ENCODE measurements around the gene NXT2. TPM values are rescaled to one million over a fixed set of nuclear protein-coding genes. Genes with fewer than 3 reads are reported as not detected.
"Not testable (repeated sequence)": the region's sequence is repeated elsewhere in the genome, so short reads cannot be mapped to it uniquely, and the experiment has no call there.

Gene NXT2
- total RNA-seq, 2 experiments from 2014 or later = 4.0 to 4.1 TPM

GRCh38 chrX:109537324-109537665 lies 651 bp downstream of the NXT2 start:
- POLR2A ChIA-PET = interaction anchor here (0.9 to 1.4 kb wide), 3 partner anchors 24 to 197 kb away, joined by 3 to 5 read pairs (median 5); partner anchors contain the start of gene ACSL4
- CTCF ChIA-PET = interaction anchor here (0.6 to 1.0 kb wide), 2 partner anchors 609 to 611 kb away, joined by 3 read pairs; no protein-coding TSS in a partner anchor
- ATAC-seq (ENCODE audit: poor library complexity) = no peak

DNA sequence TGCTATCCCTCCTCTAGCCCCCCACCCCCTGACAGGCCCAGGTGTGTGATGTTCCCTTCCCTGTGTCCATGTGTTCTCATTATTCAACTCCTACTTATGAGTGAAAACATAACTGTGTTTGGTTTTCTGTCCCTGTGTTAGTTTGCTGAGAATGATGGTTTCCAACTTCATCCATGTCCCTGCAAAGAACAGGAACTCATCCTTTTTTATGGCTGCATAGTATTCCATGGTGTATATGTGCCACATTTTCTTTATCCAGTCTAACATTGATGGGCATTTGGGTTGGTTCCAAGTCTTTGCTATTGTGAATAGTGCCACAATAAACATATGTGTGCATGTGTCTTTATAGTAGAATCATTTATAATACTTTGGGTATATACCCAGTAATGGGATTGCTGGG lies 2.4 kb downstream of the NXT2 start:
- DNase-seq; H3K27ac ChIP-seq (ENCODE audit: low read depth in 1 of 2, low read length in 2 of 2); H3K4me3 ChIP-seq (ENCODE audit: low read length); H3K9me3 Mint-ChIP-seq; H3K36me3 ChIP-seq (ENCODE audit: insufficient read depth, low read length); H3K9me3 ChIP-seq (ENCODE audit: control insufficient read depth in 1 of 2, insufficient read depth in 1 of 2, low read length in 2 of 2); CTCF ChIA-PET; H3K27me3 ChIP-seq (ENCODE audit: control insufficient read depth in 1 of 2, insufficient read depth in 2 of 2, low read length in 2 of 2); H3K27ac Mint-ChIP-seq; H3K4me1 ChIP-seq (ENCODE audit: insufficient read depth, low read length); POLR2A ChIA-PET; H3K27me3 Mint-ChIP-seq; ATAC-seq (ENCODE audit: poor library complexity): not testable (repeated sequence)
- peaks cover 13% of the 10 kb centered on the region for H3K36me3 Mint-ChIP-seq (ENCODE audit: low read depth)
- intact Hi-C loops (cut with DNase I, micrococcal nuclease) = loop anchor here in 1 of 2 experiments (5.0 to 10.0 kb wide), 4 partner anchors 193 to 1447 kb away; partner anchors contain the start of genes ACSL4, AMMECR1, ATG4A and PSMD10
- peak overlapping the region; percentile 23 for H3K4me3 Mint-ChIP-seq
- peaks cover 13% of the 10 kb centered on the region for H3K4me1 Mint-ChIP-seq (ENCODE audit: low read depth)

More at GRCh38 chrX:109537324-109537665, 651 bp downstream of the NXT2 start:
- DNase-seq = peak in 2 of 14 experiments; percentile 4 to 30
- Mint-ChIP-seq H3K36me3 (ENCODE audit: low read depth) (peaks cover 5% of the 10 kb centered on the region), H3K4me3 (peak overlapping the region; percentile 84), H3K27me3 (peaks cover 20% of the 10 kb centered on the region), H3K27ac (peak overlapping the region; percentile 88), H3K4me1 (ENCODE audit: low read depth) (peaks cover 13% of the 10 kb centered on the region), H3K9me3 (no peaks in the 10 kb centered on the region)
- H3K27me3 ChIP-seq (ENCODE audit: control insufficient read depth in 1 of 2, insufficient read depth in 2 of 2, low read length in 2 of 2) = peaks cover 2 to 3% of the 10 kb centered on the region in 2 experiments
- no peak for TF ChIP-seq CTCF (IDR thresholded peaks at IDR 0.05)
- H3K4me1 ChIP-seq (ENCODE audit: insufficient read depth, low read length) = peaks cover 2% of the 10 kb centered on the region
- intact Hi-C loops (cut with DNase I, micrococcal nuclease) = loop anchor here in 1 of 2 experiments (5.0 to 10.0 kb wide), 4 partner anchors 195 to 1445 kb away; partner anchors contain the start of genes ACSL4, AMMECR1, ATG4A and PSMD10
- peak overlapping the region; percentile 81 to 92 for H3K27ac ChIP-seq (ENCODE audit: low read depth in 1 of 2, low read length in 2 of 2)
- no peaks in the 10 kb centered on the region for H3K9me3 ChIP-seq (ENCODE audit: control insufficient read depth in 1 of 2, insufficient read depth in 1 of 2, low read length in 2 of 2)
- H3K4me3 ChIP-seq (ENCODE audit: low read length) = peak overlapping the region; percentile 79
- H3K36me3 ChIP-seq (ENCODE audit: insufficient read depth, low read length) = no peaks in the 10 kb centered on the region

- H3K27ac Mint-ChIP-seq = no peak overlapping the region
- no peaks in the 10 kb centered on the region for H3K4me1 Mint-ChIP-seq (ENCODE audit: low read depth)
- peaks cover 6% of the 10 kb centered on the region for H3K27me3 Mint-ChIP-seq
- Histone ChIP-seq H3K27me3 (ENCODE audit: control insufficient read depth in 1 of 2, insufficient read depth in 2 of 2, low read length in 2 of 2) (no peaks in the 10 kb centered on the region), H3K4me1 (ENCODE audit: insufficient read depth, low read length) (no peaks in the 10 kb centered on the region), H3K4me3 (ENCODE audit: low read length) (no peak overlapping the region), H3K36me3 (ENCODE audit: insufficient read depth, low read length) (no peaks in the 10 kb centered on the region), H3K9me3 (ENCODE audit: control insufficient read depth in 1 of 2, insufficient read depth in 1 of 2, low read length in 2 of 2) (no peaks in the 10 kb centered on the region), H3K27ac (ENCODE audit: low read depth in 1 of 2, low read length in 2 of 2) (no peak overlapping the region)
- TF ChIP-seq CTCF (IDR thresholded peaks at IDR 0.05) = no peak
- no peak overlapping the region for H3K4me3 Mint-ChIP-seq
- ChIA-PET CTCF (no interaction called here), POLR2A (no interaction called here)
- H3K9me3 Mint-ChIP-seq = no peaks in the 10 kb centered on the region
- DNase-seq (no peak), ATAC-seq (ENCODE audit: poor library complexity) (no peak)
- no peaks in the 10 kb centered on the region for H3K36me3 Mint-ChIP-seq (ENCODE audit: low read depth)
- intact Hi-C loops (cut with DNase I, micrococcal nuclease) = no loop called here
These were observed 17.2 kb downstream of the NXT2 start for GRCh38 chrX:109553862-109554261.

DNA sequence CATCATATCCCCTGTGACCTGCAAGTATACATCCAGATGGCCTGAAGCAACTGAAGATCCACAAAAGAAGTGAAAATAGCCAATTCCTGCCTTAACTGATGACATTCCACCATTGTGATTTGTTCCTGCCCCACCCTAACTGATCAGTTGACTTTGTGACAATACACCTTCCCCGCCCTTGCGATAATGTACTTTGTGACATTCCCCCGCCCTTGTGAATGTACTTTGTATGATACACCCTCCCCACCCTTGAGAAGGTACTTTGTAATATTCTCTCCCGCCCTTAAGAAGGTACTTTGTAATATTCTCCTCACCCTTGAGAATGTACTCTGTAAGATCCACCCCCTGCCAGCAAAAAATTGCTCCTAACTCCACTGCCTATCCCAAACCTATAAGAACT lies 39.4 kb downstream of the NXT2 start:
- DNase-seq; H3K27ac ChIP-seq (ENCODE audit: low read depth in 1 of 2, low read length in 2 of 2); ATAC-seq (ENCODE audit: poor library complexity); CTCF ChIA-PET; POLR2A ChIA-PET; H3K27ac Mint-ChIP-seq; H3K4me1 Mint-ChIP-seq (ENCODE audit: low read depth); intact Hi-C loops (cut with DNase I, micrococcal nuclease); H3K36me3 Mint-ChIP-seq (ENCODE audit: low read depth); H3K27me3 Mint-ChIP-seq; H3K27me3 ChIP-seq (ENCODE audit: control insufficient read depth in 1 of 2, insufficient read depth in 2 of 2, low read length in 2 of 2); H3K4me3 Mint-ChIP-seq; H3K4me1 ChIP-seq (ENCODE audit: insufficient read depth, low read length); H3K9me3 Mint-ChIP-seq; H3K9me3 ChIP-seq (ENCODE audit: control insufficient read depth in 1 of 2, insufficient read depth in 1 of 2, low read length in 2 of 2); H3K4me3 ChIP-seq (ENCODE audit: low read length); H3K36me3 ChIP-seq (ENCODE audit: insufficient read depth, low read length): not testable (repeated sequence)

Data from CD4-positive, alpha-beta T cell (primary cell).